ENCODE results near the gene OR51E1.

DNA sequence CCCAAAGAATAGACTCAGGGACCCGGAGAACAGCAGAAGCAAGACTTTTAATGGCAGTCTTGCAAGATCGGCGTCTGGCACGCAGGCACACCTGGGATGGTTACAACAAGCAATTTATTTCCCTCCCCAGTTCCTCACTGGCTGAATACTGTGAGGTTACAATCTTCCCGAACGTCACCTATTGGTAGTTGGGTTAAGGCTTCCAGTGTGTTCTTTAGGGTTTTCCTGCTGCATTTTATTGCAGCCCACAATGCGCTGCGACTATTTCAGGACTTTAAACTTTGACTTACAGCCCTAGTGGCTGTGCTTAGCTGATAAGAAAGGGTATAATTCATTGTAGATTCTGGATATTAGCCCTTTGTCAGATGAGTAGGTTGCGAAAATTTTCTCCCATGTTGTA lies 24.3 kb upstream of the OR51E1 start:
- TF ChIP-seq, protein P1, sequence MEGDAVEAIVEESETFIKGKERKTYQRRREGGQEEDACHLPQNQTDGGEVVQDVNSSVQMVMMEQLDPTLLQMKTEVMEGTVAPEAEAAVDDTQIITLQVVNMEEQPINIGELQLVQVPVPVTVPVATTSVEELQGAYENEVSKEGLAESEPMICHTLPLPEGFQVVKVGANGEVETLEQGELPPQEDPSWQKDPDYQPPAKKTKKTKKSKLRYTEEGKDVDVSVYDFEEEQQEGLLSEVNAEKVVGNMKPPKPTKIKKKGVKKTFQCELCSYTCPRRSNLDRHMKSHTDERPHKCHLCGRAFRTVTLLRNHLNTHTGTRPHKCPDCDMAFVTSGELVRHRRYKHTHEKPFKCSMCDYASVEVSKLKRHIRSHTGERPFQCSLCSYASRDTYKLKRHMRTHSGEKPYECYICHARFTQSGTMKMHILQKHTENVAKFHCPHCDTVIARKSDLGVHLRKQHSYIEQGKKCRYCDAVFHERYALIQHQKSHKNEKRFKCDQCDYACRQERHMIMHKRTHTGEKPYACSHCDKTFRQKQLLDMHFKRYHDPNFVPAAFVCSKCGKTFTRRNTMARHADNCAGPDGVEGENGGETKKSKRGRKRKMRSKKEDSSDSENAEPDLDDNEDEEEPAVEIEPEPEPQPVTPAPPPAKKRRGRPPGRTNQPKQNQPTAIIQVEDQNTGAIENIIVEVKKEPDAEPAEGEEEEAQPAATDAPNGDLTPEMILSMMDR (IDR thresholded peaks at IDR 0.05) = no peak
- no peak for TF ChIP-seq POLR2A (IDR thresholded peaks at IDR 0.05)
